GM18520 (cell line): ENCODE data around the gene OTOGL.
"Not testable (repeated sequence)": the region's sequence is repeated elsewhere in the genome, so short reads cannot be mapped to it uniquely, and the experiment has no call there.

Experiments used
- ATAC-seq: cut with Tn5 transposase; IDR thresholded peaks from one replicate; pipeline ENCODE4 v1.9.1; 2021; ENCODE audit not compliant: unreplicated experiment

OTOGL gene

GRCh38 chr12:80120994-80121393, 21.7 kb downstream of the OTOGL start:
- no peak for ATAC-seq

GRCh38 chr12:80121661-80122060, 22.3 kb downstream of the OTOGL start:
- no peak for ATAC-seq

GRCh38 chr12:80129895-80130530, 30.7 kb downstream of the OTOGL start:
- ATAC-seq: no peak

GRCh38 chr12:80135624-80136023, 36.3 kb downstream of the OTOGL start:
- no peak for ATAC-seq

GRCh38 chr12:80140005-80140404, 40.7 kb downstream of the OTOGL start:
- ATAC-seq: no peak

- ATAC-seq: no peak
Observed at GRCh38 chr12:80142640-80143039, 43.3 kb downstream of the OTOGL start.

GRCh38 chr12:80143537-80143936, 44.2 kb downstream of the OTOGL start:
- ATAC-seq: no peak

GRCh38 chr12:80149547-80150313, 50.4 kb downstream of the OTOGL start:
- not testable (repeated sequence) for ATAC-seq

- ATAC-seq: no peak
Observed at GRCh38 chr12:80151131-80151530, 51.8 kb downstream of the OTOGL start.

- ATAC-seq: no peak
Observed at GRCh38 chr12:80154261-80154660, 54.9 kb downstream of the OTOGL start.

- no peak for ATAC-seq
Observed at GRCh38 chr12:80156306-80156705, 57.0 kb downstream of the OTOGL start.

- no peak for ATAC-seq
Observed at GRCh38 chr12:80157645-80158044, 58.3 kb downstream of the OTOGL start.

- no peak for ATAC-seq
Observed at GRCh38 chr12:80161612-80162011, 62.3 kb downstream of the OTOGL start.

GRCh38 chr12:80162177-80162576, 62.8 kb downstream of the OTOGL start:
- no peak for ATAC-seq

- ATAC-seq: no peak
Observed at GRCh38 chr12:80165746-80166145, 66.4 kb downstream of the OTOGL start.

- no peak for ATAC-seq
Observed at GRCh38 chr12:80166751-80167150, 67.4 kb downstream of the OTOGL start.

GRCh38 chr12:80168936-80169335, 69.6 kb downstream of the OTOGL start:
- ATAC-seq: no peak

GRCh38 chr12:80170915-80171314, 71.6 kb downstream of the OTOGL start:
- ATAC-seq: no peak

- ATAC-seq: no peak
Observed at GRCh38 chr12:80173083-80173864, 73.9 kb downstream of the OTOGL start.

GRCh38 chr12:80175307-80175930, 76.1 kb downstream of the OTOGL start:
- ATAC-seq: no peak

- no peak for ATAC-seq
Observed at GRCh38 chr12:80176706-80177105, 77.4 kb downstream of the OTOGL start.
